Globus pallidus (tissue), 1 donor: ENCODE data around the gene MARCHF4.

Source experiments
- DNase-seq: peaks from one replicate; pipeline ENCODE4 v3.0.0-alpha.2; 2015; ENCODE audit warnings: low spot score

Gene MARCHF4

GRCh38 chr2:216350214-216350791, 22.0 kb downstream of the MARCHF4 start:
- DNase-seq: no peak

- DNase-seq: no peak
Observed at GRCh38 chr2:216349366-216349765, 22.9 kb downstream of the MARCHF4 start.

GRCh38 chr2:216348756-216349308, 23.5 kb downstream of the MARCHF4 start:
- DNase-seq: no peak

GRCh38 chr2:216346781-216347180, 25.5 kb downstream of the MARCHF4 start:
- no peak for DNase-seq

- no peak for DNase-seq
Observed at GRCh38 chr2:216345846-216346245, 26.4 kb downstream of the MARCHF4 start.

- DNase-seq: no peak
Observed at GRCh38 chr2:216344950-216345300, 27.4 kb downstream of the MARCHF4 start.

- no peak for DNase-seq
Observed at GRCh38 chr2:216344206-216344949, 27.9 kb downstream of the MARCHF4 start.

- DNase-seq: no peak
Observed at GRCh38 chr2:216343221-216343980, 28.9 kb downstream of the MARCHF4 start.

GRCh38 chr2:216341121-216341520, 31.2 kb downstream of the MARCHF4 start:
- DNase-seq: no peak

GRCh38 chr2:216340280-216340631, 32.0 kb downstream of the MARCHF4 start:
- DNase-seq: no peak

- peak; percentile 3 for DNase-seq
Observed at GRCh38 chr2:216339456-216340279, 32.6 kb downstream of the MARCHF4 start.

GRCh38 chr2:216335252-216335651, 37.0 kb downstream of the MARCHF4 start:
- no peak for DNase-seq

- no peak for DNase-seq
Observed at GRCh38 chr2:216328347-216328746, 43.9 kb downstream of the MARCHF4 start.

- no peak for DNase-seq
Observed at GRCh38 chr2:216327447-216327935, 44.8 kb downstream of the MARCHF4 start.
